GM18498 (cell line): ENCODE data around the gene WDR1.

Experiments
- ATAC-seq: cut with Tn5 transposase; IDR thresholded peaks from one replicate; pipeline ENCODE4 v1.9.1; 2021; ENCODE audit warnings: mild to moderate bottlenecking, moderate library complexity; ENCODE audit not compliant: unreplicated experiment

Gene WDR1

GRCh38 chr4:10116569-10117358 is at the start of gene WDR1:
TSS of gene WDR1 (minus strand) at chr4:10116799. CDS start at chr4:10116666, 133 bp downstream.
- ATAC-seq = peak; percentile 90

GRCh38 chr4:10164877-10165283 is 48.3 kb upstream of the WDR1 start:
- ATAC-seq = no peak

DNA sequence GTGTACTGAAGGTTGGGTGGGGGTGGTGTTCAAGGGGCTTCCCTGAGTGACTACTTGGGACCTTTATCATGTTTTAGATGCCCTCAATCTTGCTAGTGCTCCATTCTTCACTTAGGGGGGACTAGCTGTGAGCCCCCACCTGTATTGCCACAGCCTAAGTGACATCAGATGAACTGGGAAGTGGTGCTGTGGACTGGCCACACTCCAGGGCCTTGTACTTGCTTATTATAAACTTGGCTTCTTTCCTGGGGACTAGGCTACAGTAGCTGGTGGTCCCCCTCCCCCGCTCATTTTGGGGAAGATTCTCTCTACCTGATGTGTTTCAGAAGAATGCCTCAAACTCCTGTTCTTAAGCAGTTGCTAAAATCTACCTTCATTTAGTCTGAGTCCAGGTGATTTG is 46.7 kb upstream of the WDR1 start:
- ATAC-seq = no peak

- no peak for ATAC-seq
These were observed 45.9 kb upstream of the WDR1 start for GRCh38 chr4:10162341-10163000.

DNA sequence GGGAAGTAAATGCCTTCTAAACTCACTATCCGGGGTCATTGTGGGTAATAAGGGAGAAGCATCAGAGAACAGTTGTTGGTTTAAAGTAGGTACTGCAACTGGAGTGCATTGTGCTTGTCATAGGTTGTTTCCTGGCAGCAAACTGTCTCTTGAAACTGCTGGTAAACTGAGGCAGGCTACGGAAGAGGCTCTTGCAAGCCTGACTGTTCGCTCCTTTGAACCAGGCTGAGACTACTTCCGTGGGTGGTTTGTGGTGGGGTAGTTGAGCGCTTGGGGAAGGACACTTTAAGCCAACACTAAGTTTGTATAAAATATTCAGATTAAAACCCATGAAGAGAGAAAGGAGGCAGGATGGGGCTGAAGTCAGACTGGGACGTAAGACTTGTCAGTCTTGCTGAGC is 45.2 kb upstream of the WDR1 start:
- no peak for ATAC-seq

DNA sequence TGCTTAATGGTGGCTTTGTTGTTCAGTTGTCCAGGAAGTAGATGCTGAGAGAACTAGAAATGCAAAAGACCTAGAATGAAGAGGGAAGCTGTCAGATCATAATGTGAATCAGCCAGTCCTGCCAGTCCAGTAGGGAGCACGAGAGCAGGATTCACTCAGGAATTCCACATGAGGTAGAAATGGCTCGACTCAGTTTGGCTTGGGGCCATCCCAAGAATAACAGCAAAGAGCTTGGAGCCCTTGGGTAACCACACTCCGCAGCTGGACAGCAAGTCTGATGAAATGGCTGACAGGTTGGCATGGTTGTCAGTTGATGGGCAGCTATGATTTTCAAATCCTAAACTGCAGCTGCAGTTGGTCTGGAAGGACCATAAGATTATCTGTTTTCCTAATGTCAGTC is 44.5 kb upstream of the WDR1 start:
- ATAC-seq = no peak

DNA sequence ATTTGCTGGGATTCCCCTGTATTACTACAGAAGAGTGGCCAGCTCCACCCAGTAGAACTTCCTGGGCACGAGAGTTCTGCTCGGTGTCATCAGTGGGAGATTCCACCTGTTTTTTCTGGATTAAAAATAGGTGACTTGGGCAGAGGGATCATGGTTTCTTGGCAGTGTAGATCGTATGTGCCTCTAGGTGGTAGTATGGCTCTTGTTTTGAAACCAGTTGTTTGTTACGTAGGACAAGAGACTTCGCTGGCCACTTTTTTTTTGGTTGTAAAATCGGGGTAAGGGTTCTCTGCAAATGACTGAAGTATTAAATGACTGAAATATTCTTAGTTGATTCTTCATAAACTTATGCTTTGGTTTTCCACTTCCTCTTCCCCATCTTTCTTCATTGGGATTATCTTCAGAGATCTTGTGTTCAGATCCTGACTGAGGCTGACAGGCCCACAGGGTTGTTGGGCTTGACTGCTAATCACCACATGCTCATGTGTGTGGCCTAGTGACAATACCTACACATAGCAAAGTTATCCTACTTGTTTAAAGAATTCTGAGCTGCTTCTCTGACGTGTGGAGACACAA is 43.8 kb upstream of the WDR1 start:
- ATAC-seq = no peak

DNA sequence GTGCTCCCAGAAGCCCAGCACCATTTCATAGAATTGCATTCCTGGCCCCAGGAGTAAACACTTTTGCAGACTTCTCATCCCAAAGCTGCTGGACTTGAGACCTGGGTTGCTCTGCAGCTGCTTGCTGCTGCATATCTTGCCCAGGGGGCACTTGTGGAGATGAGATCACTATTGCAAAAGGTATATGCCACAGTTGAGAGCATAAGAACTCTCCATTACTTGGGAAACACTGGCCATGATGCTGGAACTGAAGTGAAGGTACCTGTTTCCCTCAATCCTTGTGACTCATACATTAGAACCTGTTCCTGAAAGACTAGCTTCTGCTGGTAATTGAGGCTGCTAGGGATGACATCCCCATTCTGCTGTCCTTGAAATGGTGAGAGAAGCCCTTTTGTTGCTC is 43.1 kb upstream of the WDR1 start:
- no peak for ATAC-seq

DNA sequence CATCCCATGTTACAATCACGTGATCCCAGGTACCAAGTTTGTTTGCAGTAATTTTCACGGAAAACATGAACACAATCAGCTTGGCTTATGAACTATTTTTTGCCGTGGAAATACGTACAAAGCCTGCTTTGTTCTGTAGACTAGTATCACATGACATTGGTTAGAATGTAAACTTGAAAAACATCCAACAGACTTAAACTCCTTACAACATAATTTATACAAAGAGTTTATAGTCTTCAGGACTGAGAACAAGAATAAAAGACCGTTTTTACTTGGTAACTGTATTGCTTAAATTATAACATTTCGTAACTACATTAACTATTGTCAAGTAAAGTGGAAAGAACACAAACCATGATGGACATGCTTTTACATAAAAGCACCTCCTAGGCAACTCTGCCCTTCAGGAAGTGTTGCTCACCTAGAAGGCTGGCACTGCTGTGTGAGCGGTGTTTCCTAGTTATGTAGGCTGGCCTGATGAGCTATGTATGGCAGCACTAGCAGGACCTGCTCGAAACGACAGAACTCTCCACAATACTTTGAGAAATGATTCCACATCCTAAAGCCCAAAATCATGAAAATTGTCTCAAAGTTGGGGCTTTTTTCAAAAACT is 41.8 kb upstream of the WDR1 start:
- ATAC-seq = no peak

GRCh38 chr4:10157478-10158332 is 41.1 kb upstream of the WDR1 start:
- ATAC-seq = peak; percentile 82

DNA sequence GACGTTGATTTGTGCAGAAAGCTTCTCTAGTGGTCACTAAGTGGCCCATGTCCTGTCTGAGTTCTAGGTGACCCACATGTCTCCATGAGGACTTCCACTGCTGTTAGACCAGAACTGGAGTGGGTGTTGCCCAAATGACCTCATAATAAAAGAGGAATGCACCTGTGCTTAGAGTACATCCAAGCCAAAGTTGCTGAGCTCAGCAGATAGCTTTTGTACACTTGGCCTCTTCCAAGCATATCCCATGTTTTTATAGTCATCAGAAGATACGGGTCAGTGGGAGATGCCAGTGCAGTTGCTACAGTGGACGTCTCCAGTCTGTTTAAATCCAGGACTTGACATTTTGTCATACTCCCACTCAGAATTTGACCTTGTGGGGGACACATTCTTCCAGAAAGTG is 37.6 kb upstream of the WDR1 start:
- no peak for ATAC-seq

DNA sequence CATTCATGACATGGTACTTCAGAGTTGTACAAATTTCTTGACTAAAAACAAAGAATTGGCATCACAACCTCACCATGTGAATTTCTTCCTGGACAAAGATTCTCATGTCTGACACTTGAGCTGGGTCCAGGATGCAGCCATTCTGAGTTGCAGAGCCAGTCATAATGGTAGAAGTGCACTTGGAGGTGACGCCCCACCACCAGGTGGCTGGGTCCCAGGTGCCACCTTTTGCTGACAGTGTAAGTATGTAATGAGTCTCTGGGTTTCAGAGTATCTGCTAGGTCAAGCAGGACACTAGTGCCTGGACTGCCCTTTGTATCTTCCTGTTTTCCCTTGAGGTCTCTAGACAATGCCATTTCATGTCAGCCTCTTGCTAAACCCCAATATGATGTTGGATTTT is 36.6 kb upstream of the WDR1 start:
- ATAC-seq = no peak

- peak; percentile 57 for ATAC-seq
These were observed 34.6 kb upstream of the WDR1 start for GRCh38 chr4:10151182-10151581.

- ATAC-seq = no peak
These were observed 28.4 kb upstream of the WDR1 start for GRCh38 chr4:10144966-10145365.

DNA sequence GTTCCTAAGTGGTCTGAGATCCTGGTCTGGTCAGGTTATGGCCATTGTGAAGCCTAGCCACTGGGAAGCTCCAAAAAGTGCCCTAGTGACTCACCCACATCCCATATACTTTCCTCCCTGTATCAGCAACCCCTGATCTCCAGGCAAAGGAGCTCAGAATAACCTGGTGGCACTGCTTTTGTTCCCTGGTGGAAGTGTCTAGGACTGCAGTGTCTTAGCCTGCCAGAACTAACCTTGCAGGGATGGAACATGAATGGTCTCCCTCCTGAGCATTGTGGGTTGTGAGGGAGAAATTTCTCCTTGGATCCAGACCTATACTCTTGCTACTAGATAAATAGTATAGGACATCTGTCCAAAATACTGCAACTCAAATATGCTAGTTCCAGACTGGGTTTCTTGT is 27.9 kb upstream of the WDR1 start:
- ATAC-seq = no peak

- no peak for ATAC-seq
These were observed 26.6 kb upstream of the WDR1 start for GRCh38 chr4:10143171-10143570.

DNA sequence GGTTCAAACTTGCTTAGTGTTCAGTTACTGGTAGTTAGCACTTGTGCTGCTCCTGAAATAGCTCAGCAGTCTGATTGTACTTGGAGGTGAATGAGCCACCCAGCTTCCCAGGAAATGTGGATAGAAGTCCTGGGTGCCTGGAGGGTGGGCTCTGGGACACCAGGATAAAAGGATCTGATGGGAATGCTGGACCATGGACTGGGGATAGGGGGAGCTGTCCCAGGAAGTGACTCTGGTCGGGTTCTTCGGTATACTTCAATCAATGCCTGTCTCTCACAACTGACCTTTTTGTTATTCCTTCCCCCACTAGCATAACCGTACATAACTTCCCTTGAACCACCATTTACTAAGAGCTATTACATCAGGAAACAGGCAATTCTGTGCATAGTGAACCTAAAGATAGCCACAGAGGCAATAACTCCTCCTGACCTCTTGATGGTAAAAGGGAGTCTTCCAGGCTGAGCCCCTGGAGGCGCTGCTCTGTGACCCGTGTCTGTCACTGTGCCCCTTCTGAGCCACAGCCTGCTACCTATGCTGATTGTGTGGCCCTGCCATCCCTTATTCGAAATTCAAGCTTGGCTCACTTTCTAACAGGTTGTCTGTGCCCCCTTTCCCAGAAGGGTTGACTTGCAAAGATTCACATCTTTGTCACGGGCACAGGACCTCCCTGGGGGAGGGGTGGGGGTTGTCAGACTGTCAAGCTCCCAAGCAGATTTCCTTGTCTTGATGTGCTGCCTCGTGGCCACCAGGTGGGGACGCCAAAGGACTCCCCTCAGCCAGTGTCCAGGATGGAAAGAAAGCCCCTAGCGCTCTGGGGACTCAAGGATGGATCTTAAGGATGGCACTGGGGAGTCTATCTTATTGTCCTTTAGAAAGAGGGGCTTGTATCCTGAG is 24.5 kb upstream of the WDR1 start:
- ATAC-seq = no peak

DNA sequence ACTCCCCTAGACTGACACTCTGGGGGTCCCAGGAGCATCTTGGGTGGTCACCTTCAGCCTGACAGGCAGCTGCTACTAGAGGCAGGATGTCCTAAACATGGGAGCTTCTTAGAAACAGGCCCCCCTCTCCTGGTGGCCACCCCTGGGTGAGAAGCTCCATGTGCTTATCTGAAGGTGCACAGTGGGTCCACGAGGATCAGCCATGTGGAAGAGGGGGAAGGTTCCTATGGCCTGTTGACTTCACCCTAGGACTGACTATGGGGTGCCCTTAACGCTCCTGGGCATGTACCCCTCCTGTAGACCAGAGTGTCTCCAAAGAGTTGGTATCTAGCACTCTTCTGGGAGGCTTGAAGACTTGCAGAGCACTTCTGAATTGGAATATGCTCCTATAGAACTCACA is 22.9 kb upstream of the WDR1 start:
- ATAC-seq = no peak

DNA sequence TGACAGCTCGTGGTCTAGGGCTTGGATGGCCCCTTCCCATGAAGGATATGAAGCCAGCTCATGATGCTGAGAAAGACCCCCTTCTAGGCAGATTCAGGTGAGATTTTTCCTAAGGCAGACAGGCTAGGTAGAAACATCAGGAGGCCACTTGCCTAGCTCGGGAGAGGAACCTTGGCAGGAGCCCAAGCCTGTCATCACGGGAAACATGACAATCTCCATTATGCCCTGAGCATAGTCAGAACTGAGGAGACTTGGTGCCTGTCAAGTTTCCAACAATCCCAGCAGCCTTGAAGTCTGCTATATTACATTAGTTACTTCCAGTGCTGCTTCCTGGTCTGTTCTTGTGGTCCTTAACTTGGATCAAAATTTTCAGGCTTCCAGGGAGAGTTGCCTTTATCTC is 18.7 kb upstream of the WDR1 start:
- ATAC-seq = no peak

DNA sequence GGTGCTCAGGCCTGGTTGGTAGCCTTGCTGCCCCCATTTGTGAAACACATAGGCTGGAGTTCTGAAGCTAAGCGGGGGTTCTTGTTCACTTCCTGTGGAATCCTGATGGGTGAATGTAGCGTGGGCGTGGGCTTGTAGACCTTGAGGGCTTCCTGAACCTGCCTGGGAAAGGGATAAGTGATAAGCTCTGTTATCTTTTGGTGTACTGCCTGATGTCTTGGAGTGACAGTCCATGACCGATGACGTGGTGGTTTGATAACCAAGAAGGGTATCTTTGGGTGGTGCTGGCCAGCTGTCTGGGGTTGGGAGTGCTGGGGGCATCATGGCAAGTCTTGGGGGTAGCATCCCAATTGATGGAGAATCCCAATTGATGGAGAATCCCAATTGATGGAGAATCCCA is 17.5 kb upstream of the WDR1 start:
- no peak for ATAC-seq
